Effector memory CD8-positive, alpha-beta T cell (primary cell): ENCODE measurements around the gene DLGAP1.

Experiments used
- ATAC-seq: fragments of 150-1000 bp; cut with Tn5 transposase; replicated peaks from 2 replicates; pipeline ENCODE4 v1.10.0; 2021; ENCODE audit warnings: mild to moderate bottlenecking, moderate library complexity
- DNase-seq, 3 experiments: peaks; one replicate each; pipeline ENCODE4 v3.0.0; 2021
- H3K27ac Mint-ChIP-seq, 2 donors: one replicate each; pipeline ENCODE4 v1.8.0; 2022; ENCODE audit warnings: mild to moderate bottlenecking in 2 of 2, mixed read lengths in 2 of 2, moderate library complexity in 2 of 2
- H3K27me3 Mint-ChIP-seq, 2 donors: one replicate each; pipeline ENCODE4 v1.8.0; 2022; ENCODE audit warnings: mixed read lengths in 2 of 2
- H3K36me3 Mint-ChIP-seq: one replicate; pipeline ENCODE4 v1.8.0; 2022; ENCODE audit warnings: mild to moderate bottlenecking, moderate library complexity, mixed read lengths; ENCODE audit not compliant: insufficient read depth
- H3K4me1 Mint-ChIP-seq, 2 donors: one replicate each; pipeline ENCODE4 v1.8.0; 2022; ENCODE audit warnings: low read depth in 2 of 2, mixed read lengths in 2 of 2
- H3K4me3 Mint-ChIP-seq, 2 donors: one replicate each; pipeline ENCODE4 v1.8.0; 2022; ENCODE audit warnings: mild to moderate bottlenecking in 2 of 2, mixed read lengths in 2 of 2, moderate library complexity in 2 of 2
- H3K9me3 Mint-ChIP-seq, 2 donors: one replicate each; pipeline ENCODE4 v1.8.0; 2022; ENCODE audit warnings: mixed read lengths in 2 of 2

Gene DLGAP1

GRCh38 chr18:4134700-4135099 lies 320.4 kb downstream of the DLGAP1 start:
- DNase-seq (no peak), ATAC-seq (no peak)
- Mint-ChIP-seq H3K27me3 (no peaks in the 10 kb centered on the region), H3K36me3 (no peaks in the 10 kb centered on the region), H3K27ac (no peak overlapping the region), H3K4me3 (no peak overlapping the region), H3K4me1 (no peaks in the 10 kb centered on the region), H3K9me3 (peaks cover 0 to 3% of the 10 kb centered on the region in 2 donors)

DNA sequence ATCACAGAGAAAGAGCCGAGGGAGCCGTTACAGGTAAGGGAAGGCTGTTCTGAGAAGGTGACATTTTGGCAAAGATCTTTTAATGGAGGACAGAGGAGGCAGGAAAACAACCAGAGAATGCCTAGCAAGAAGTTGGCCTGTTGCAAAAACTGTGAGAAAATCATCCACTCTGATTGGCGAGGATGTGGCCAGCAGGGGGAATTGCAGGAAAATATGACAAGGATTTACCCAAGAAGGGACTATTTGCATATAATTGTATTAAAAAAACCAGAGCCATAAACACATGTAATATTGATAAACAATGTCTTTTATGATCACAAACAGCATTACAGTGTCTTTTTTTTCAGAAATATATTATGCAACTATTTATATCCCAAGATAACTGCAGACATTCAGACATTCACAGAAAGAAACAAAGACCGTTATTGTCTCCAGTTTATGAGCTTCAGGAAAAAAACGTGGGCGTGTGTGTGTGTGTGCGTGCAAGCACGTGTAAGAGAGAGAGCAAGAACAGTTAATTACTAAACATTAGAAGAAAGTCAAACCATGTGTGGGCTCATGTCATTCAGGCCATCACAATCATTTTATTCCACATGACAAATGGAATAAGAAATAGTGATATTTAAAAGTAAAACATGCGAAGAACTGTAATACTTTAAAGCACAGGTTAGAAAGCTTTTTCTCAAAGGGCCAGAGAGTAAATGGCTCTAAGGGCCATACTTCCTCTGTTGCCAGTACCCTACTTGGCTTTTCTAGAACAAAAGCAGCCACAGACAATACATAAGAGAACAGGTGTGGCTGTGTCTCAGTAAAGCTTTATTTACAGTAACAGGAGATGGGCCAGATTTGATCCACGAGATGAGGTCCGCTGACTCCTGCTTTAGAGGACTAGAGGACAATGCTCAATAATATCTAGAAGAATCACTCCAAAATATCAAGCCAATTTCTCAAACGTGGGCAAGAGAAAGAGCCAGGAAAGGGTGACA lies 324.1 kb downstream of the DLGAP1 start:
- H3K36me3 Mint-ChIP-seq, result no peaks in the 10 kb centered on the region
- H3K9me3 Mint-ChIP-seq, result no peaks in the 10 kb centered on the region
- H3K4me3 Mint-ChIP-seq, result no peak overlapping the region

DNA sequence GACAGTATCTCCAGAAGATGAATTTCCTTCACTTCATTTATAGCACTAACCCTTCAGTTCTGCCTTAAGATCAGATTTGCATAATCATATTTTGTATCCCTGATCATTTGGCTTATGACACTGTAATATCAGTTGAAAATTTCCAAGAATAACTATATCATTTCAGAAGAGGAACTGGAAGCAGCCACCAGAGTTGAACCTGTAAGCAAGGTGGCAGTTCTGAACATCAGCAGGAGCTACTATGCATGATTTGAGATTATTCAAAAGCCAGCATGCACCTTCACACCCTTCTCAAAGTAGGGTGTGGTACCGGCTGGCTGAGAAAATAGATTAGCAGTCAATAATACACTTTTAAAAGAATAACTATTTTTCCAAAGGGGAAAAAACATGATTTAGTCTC lies 328.2 kb downstream of the DLGAP1 start:
- Mint-ChIP-seq H3K4me3 (no peak overlapping the region), H3K27me3 (peaks cover 0 to 9% of the 10 kb centered on the region in 2 donors), H3K4me1 (no peaks in the 10 kb centered on the region), H3K36me3 (peaks cover 3% of the 10 kb centered on the region), H3K27ac (no peak overlapping the region), H3K9me3 (no peaks in the 10 kb centered on the region)
- ATAC-seq (no peak), DNase-seq (no peak)

More for the DNA sequence above, 324.1 kb downstream of the DLGAP1 start:
- no peak for ATAC-seq
- no peak for DNase-seq
- no peak overlapping the region for H3K27ac Mint-ChIP-seq
- H3K27me3 Mint-ChIP-seq, result no peaks in the 10 kb centered on the region
- no peaks in the 10 kb centered on the region for H3K4me1 Mint-ChIP-seq

DNA sequence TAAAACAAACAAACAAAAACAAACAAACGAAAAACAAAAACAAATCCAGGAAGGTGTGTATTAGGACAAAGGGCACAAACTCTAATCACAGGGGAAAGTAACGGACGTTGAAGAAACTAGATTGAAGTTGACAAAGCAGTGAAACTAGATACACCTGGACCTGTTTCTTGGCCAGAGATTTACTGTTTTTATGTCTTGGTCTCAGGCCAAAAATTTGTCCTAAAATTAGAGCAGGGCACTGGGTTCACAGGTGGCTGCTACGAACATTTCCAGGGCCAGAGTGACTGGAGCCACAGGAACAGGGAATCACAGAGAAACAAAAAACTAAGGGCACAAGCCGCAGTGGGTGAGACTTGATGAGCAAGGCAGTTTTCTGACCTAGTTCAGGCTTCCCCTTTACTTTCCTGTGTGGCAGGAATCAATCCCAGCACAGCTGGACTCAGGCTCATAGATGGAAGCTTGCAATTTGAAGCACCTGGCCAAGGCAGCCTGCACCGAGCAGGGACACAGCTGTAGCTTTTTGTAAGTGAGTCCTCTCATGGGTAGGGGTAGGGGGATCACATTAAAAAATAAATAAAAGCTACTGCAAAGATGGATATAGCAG lies 329.4 kb downstream of the DLGAP1 start:
- Mint-ChIP-seq H3K27me3 (peaks cover 0 to 19% of the 10 kb centered on the region in 2 donors), H3K27ac (no peak overlapping the region), H3K4me1 (no peaks in the 10 kb centered on the region), H3K9me3 (no peaks in the 10 kb centered on the region), H3K36me3 (peaks cover 3% of the 10 kb centered on the region), H3K4me3 (no peak overlapping the region)
- DNase-seq (no peak), ATAC-seq (no peak)

- Mint-ChIP-seq H3K4me3 (no peak overlapping the region), H3K36me3 (peaks cover 3% of the 10 kb centered on the region), H3K4me1 (no peaks in the 10 kb centered on the region), H3K9me3 (no peaks in the 10 kb centered on the region), H3K27me3 (peaks cover 0 to 19% of the 10 kb centered on the region in 2 donors), H3K27ac (no peak overlapping the region)
- no peak for DNase-seq
- no peak for ATAC-seq
Measured at GRCh38 chr18:4125224-4125623, 329.9 kb downstream of the DLGAP1 start.

GRCh38 chr18:4119813-4120212 lies 335.3 kb downstream of the DLGAP1 start:
- no peaks in the 10 kb centered on the region for H3K4me1 Mint-ChIP-seq
- H3K9me3 Mint-ChIP-seq, result peaks cover 0 to 1% of the 10 kb centered on the region in 2 donors
- DNase-seq (no peak), ATAC-seq (no peak)
- H3K4me3 Mint-ChIP-seq, result no peak overlapping the region
- H3K27me3 Mint-ChIP-seq, result peaks cover 5 to 19% of the 10 kb centered on the region in 2 donors
- no peaks in the 10 kb centered on the region for H3K36me3 Mint-ChIP-seq
- no peak overlapping the region for H3K27ac Mint-ChIP-seq

- no peaks in the 10 kb centered on the region for H3K36me3 Mint-ChIP-seq
- peaks cover 0 to 1% of the 10 kb centered on the region in 2 donors for H3K9me3 Mint-ChIP-seq
- no peaks in the 10 kb centered on the region for H3K4me1 Mint-ChIP-seq
- no peak overlapping the region for H3K27ac Mint-ChIP-seq
- H3K27me3 Mint-ChIP-seq, result peaks cover 5 to 19% of the 10 kb centered on the region in 2 donors
- ATAC-seq (no peak), DNase-seq (no peak)
- H3K4me3 Mint-ChIP-seq, result no peak overlapping the region
Measured at GRCh38 chr18:4119127-4119648, 335.9 kb downstream of the DLGAP1 start.

GRCh38 chr18:4108016-4108415 lies 347.1 kb downstream of the DLGAP1 start:
- Mint-ChIP-seq H3K4me1 (no peaks in the 10 kb centered on the region), H3K36me3 (no peaks in the 10 kb centered on the region), H3K27me3 (no peaks in the 10 kb centered on the region), H3K9me3 (no peaks in the 10 kb centered on the region), H3K27ac (no peak overlapping the region), H3K4me3 (no peak overlapping the region)
- ATAC-seq, result no peak
- DNase-seq, result no peak

DNA sequence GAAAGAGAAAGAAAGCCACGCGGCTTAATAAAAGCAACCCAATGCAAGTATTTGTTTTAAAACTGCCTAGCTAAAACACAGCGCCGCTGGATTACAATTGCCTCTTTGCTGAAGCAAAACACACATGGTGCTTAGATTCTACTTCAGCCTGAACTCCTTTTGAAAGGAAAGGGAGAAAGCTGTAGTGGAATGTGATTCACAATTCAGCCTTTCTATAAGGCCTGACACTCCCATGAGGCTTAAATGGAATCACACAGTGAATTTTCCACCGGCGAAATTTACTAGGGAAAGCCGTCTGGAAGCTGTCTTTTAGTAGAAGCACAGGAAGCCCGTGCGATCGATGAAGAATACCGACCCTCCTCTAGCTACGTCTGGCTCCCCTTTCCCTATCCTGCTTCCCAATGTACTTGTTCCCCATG lies 348.0 kb downstream of the DLGAP1 start:
- no peak overlapping the region for H3K27ac Mint-ChIP-seq
- no peaks in the 10 kb centered on the region for H3K4me1 Mint-ChIP-seq
- ATAC-seq (no peak), DNase-seq (no peak)
- H3K36me3 Mint-ChIP-seq, result no peaks in the 10 kb centered on the region
- H3K9me3 Mint-ChIP-seq, result no peaks in the 10 kb centered on the region
- no peaks in the 10 kb centered on the region for H3K27me3 Mint-ChIP-seq
- no peak overlapping the region for H3K4me3 Mint-ChIP-seq

DNA sequence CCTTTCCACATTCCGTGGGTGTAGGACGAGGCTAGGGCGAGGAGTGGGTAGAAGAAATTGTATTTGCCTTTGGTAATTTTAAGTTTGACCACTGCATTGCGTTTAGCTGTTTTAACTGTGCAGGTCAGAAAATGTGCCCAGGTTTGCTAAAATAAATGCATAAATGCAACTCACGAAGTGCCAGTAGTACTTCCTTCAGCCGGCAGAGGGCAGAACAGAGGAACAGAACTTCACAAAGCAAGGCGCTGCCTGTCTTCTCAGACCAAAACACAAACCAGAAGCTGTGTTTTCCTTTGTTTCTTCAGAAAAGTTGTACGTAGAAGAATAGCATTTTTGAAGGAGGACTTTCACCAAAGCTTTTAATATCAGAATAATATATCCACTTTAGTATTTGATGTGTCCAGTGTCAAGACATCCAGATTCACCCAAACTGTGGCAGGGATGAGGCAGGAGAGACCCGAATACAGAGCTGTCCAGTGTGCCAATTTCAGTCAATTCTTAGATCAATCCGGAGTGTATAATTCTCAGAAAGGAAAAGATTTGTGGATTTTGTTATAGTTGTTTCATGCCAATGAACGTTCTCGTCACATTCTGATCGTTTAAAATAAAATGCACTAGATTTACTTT lies 348.6 kb downstream of the DLGAP1 start:
- Mint-ChIP-seq H3K4me3 (no peak overlapping the region), H3K4me1 (no peaks in the 10 kb centered on the region), H3K27ac (no peak overlapping the region), H3K27me3 (no peaks in the 10 kb centered on the region), H3K36me3 (no peaks in the 10 kb centered on the region), H3K9me3 (no peaks in the 10 kb centered on the region)
- ATAC-seq, result no peak
- DNase-seq, result peak; percentile 4 to 45 (median 5)

GRCh38 chr18:4102901-4103300 lies 352.2 kb downstream of the DLGAP1 start:
- no peak for DNase-seq
- Mint-ChIP-seq H3K4me3 (no peak overlapping the region), H3K9me3 (no peaks in the 10 kb centered on the region), H3K4me1 (peaks cover 4 to 7% of the 10 kb centered on the region in 2 donors), H3K36me3 (no peaks in the 10 kb centered on the region), H3K27me3 (no peaks in the 10 kb centered on the region), H3K27ac (no peak overlapping the region)
- ATAC-seq, result no peak

GRCh38 chr18:4101009-4101408 lies 354.1 kb downstream of the DLGAP1 start:
- peaks cover 4 to 7% of the 10 kb centered on the region in 2 donors for H3K4me1 Mint-ChIP-seq
- no peaks in the 10 kb centered on the region for H3K27me3 Mint-ChIP-seq
- ATAC-seq, result no peak
- H3K27ac Mint-ChIP-seq, result peak overlapping the region in 1 of 2 donors; percentile 86
- peak overlapping the region in 1 of 2 donors; percentile 54 for H3K4me3 Mint-ChIP-seq
- no peaks in the 10 kb centered on the region for H3K9me3 Mint-ChIP-seq
- H3K36me3 Mint-ChIP-seq, result no peaks in the 10 kb centered on the region
- DNase-seq, result no peak

- H3K36me3 Mint-ChIP-seq, result no peaks in the 10 kb centered on the region
- no peaks in the 10 kb centered on the region for H3K9me3 Mint-ChIP-seq
- no peak overlapping the region for H3K27ac Mint-ChIP-seq
- no peaks in the 10 kb centered on the region for H3K27me3 Mint-ChIP-seq
- no peak overlapping the region for H3K4me3 Mint-ChIP-seq
- ATAC-seq, result no peak
- H3K4me1 Mint-ChIP-seq, result peaks cover 4 to 7% of the 10 kb centered on the region in 2 donors
- DNase-seq, result no peak
Measured at GRCh38 chr18:4096486-4096885, 358.6 kb downstream of the DLGAP1 start.
